ENCODE measurements around the gene RASGRP1. TPM values are rescaled to one million over a fixed set of nuclear protein-coding genes. Genes with fewer than 3 reads are reported as not detected.

The RASGRP1 gene
- total RNA-seq, 1 experiment from 2014 or later: 1.6 TPM

DNA sequence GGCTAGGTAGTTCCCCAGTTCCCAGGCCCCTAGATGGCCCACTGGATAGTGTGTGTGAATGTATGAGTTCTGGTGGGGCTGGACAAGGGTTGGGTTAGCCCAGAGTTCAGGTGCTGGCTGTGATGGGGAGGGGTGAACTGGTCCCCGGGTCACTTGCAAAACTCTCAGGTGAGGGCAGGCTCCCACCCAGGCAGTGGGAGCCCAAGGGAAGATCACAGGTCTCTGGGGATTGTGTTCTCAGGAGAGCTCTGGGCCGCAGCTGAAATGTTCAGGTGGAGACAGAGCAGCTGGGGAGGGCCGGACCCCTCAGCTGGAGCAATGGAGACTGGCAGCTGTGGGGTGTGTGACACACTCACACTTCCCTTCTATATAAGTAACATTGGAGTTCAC, 123.5 kb downstream of the RASGRP1 start:
- DNase-seq (ENCODE audit: low read depth, low spot score) (no peak), ATAC-seq (no peak)
- Histone ChIP-seq H3K9ac (ENCODE audit: low read length) (no peak overlapping the region), H3K27me3 (ENCODE audit: insufficient read depth, low read length) (no peaks in the 10 kb centered on the region), H4K20me1 (ENCODE audit: insufficient read depth) (no peaks in the 10 kb centered on the region), H3K4me2 (ENCODE audit: low read length) (no peak overlapping the region), H3K9me3 (ENCODE audit: control insufficient read depth in 1 of 2, insufficient read depth in 1 of 2, low read depth in 1 of 2, low read length in 2 of 2) (no peaks in the 10 kb centered on the region), H3K4me1 (ENCODE audit: control insufficient read depth in 1 of 2, insufficient read depth in 2 of 2, low read length in 2 of 2) (peaks cover 0 to 5% of the 10 kb centered on the region in 2 experiments; a peak in 1 of 4 replicates), H3K9me2 (ENCODE audit: insufficient read depth) (no peaks in the 10 kb centered on the region), H3K27ac (ENCODE audit: low read depth, low read length) (no peak overlapping the region), H3K4me3 (replicated peaks in 1 of 2; ENCODE audit: low read depth in 1 of 2, low read length in 2 of 2) (no peak overlapping the region), H3K36me3 (ENCODE audit: control insufficient read depth in 1 of 2, insufficient read depth in 2 of 2, low read length in 2 of 2) (no peaks in the 10 kb centered on the region), H2AFZ (ENCODE audit: low read depth, low read length, poor library complexity, severe bottlenecking) (no peak overlapping the region), H3K79me2 (ENCODE audit: insufficient read depth, low read length) (no peaks in the 10 kb centered on the region)
- ChIA-PET RAD21 (ENCODE audit: low non-redundant PET in 1 of 2, low total read pairs in 2 of 2, uncharacterized antibody in 2 of 2, unreplicated experiment in 2 of 2) (interaction anchor here in 1 of 2 experiments (0.8 to 2.1 kb wide), 5 partner anchors 13 to 446 kb away, joined by 3 to 6 read pairs (median 4); partner anchors contain the start of gene FAM98B), POLR2A (interaction anchor here (1.2 to 1.3 kb wide), 2 partner anchors 13 to 250 kb away, joined by 3 to 5 read pairs; partner anchors contain the start of gene FAM98B), CTCF (interaction anchor here (0.9 to 3.6 kb wide), 14 partner anchors 13 to 445 kb away, joined by 3 to 55 read pairs (median 8); partner anchors contain the start of gene FAM98B)
- BruUV-seq (replicated peaks): no TSS peak
- TF ChIP-seq EGR1 (IDR thresholded peaks at IDR 0.05; ENCODE audit: low read depth): no peak
- TF ChIP-seq YY1 (IDR thresholded peaks at IDR 0.05; ENCODE audit: extremely low read depth, insufficient replicate concordance, low read depth, low read length): no peak
- no peak for TF ChIP-seq CEBPB (IDR thresholded peaks at IDR 0.05; ENCODE audit: low read depth)
- TF ChIP-seq, protein P1, sequence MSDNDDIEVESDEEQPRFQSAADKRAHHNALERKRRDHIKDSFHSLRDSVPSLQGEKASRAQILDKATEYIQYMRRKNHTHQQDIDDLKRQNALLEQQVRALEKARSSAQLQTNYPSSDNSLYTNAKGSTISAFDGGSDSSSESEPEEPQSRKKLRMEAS (IDR thresholded peaks at IDR 0.05): no peak
- no peak for TF ChIP-seq SRF (IDR thresholded peaks at IDR 0.05; ENCODE audit: low read depth)
- TF ChIP-seq SP1 (IDR thresholded peaks at IDR 0.05; ENCODE audit: low read depth): no peak
- TF ChIP-seq EZH2phosphoT487 (IDR thresholded peaks at IDR 0.05; ENCODE audit: borderline replicate concordance): no peak
- no peak for TF ChIP-seq JUND (IDR thresholded peaks at IDR 0.05)
- no peak for TF ChIP-seq EZH2 (IDR thresholded peaks at IDR 0.05)
- TF ChIP-seq TCF7L2 (IDR thresholded peaks at IDR 0.05; ENCODE audit: borderline replicate concordance, extremely low read depth, insufficient read depth, insufficient read length): no peak
- TF ChIP-seq SIN3A (IDR thresholded peaks at IDR 0.05; ENCODE audit: low read depth): no peak
- TF ChIP-seq FOSL1 (IDR thresholded peaks at IDR 0.05; ENCODE audit: low read depth): no peak
- intact Hi-C loops (cut with micrococcal nuclease): no loop called here

All from HCT116 (cell line).